ENCODE measurements around the gene YARS2. TPM values are rescaled to one million over a fixed set of nuclear protein-coding genes. Genes with fewer than 3 reads are reported as not detected.

YARS2 gene
- total RNA-seq, 1 donor from 2014 or later: 29.2 TPM

- Histone ChIP-seq H3K36me3 (ENCODE audit: control insufficient read depth, insufficient read depth, low read length) (peaks cover 5% of the 10 kb centered on the region), H3K4me3 (ENCODE audit: low read depth, low read length) (no peak overlapping the region), H3K27me3 (ENCODE audit: control insufficient read depth, insufficient read depth, low read length) (no peaks in the 10 kb centered on the region)
- DNase-seq (ENCODE audit: low read depth) (no peak), FAIRE-seq (no peak)
- TF ChIP-seq, protein P1, sequence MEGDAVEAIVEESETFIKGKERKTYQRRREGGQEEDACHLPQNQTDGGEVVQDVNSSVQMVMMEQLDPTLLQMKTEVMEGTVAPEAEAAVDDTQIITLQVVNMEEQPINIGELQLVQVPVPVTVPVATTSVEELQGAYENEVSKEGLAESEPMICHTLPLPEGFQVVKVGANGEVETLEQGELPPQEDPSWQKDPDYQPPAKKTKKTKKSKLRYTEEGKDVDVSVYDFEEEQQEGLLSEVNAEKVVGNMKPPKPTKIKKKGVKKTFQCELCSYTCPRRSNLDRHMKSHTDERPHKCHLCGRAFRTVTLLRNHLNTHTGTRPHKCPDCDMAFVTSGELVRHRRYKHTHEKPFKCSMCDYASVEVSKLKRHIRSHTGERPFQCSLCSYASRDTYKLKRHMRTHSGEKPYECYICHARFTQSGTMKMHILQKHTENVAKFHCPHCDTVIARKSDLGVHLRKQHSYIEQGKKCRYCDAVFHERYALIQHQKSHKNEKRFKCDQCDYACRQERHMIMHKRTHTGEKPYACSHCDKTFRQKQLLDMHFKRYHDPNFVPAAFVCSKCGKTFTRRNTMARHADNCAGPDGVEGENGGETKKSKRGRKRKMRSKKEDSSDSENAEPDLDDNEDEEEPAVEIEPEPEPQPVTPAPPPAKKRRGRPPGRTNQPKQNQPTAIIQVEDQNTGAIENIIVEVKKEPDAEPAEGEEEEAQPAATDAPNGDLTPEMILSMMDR (IDR thresholded peaks at IDR 0.05; ENCODE audit: insufficient read depth, low read length, severe bottlenecking): no peak
Observed at GRCh38 chr12:32789446-32789845, 33.7 kb upstream of the YARS2 start.

GRCh38 chr12:32788405-32788804 lies 32.7 kb upstream of the YARS2 start:
- Histone ChIP-seq H3K36me3 (ENCODE audit: control insufficient read depth, insufficient read depth, low read length) (peaks cover 5% of the 10 kb centered on the region), H3K4me3 (ENCODE audit: low read depth, low read length) (no peak overlapping the region), H3K27me3 (ENCODE audit: control insufficient read depth, insufficient read depth, low read length) (no peaks in the 10 kb centered on the region)
- FAIRE-seq: no peak
- no peak for DNase-seq (ENCODE audit: low read depth)
- TF ChIP-seq, protein P1 (IDR thresholded peaks at IDR 0.05; ENCODE audit: insufficient read depth, low read length, severe bottlenecking): no peak

- TF ChIP-seq, protein P1 (IDR thresholded peaks at IDR 0.05; ENCODE audit: insufficient read depth, low read length, severe bottlenecking): no peak
- Histone ChIP-seq H3K36me3 (ENCODE audit: control insufficient read depth, insufficient read depth, low read length) (no peaks in the 10 kb centered on the region), H3K27me3 (ENCODE audit: control insufficient read depth, insufficient read depth, low read length) (no peaks in the 10 kb centered on the region), H3K4me3 (ENCODE audit: low read depth, low read length) (no peak overlapping the region)
- FAIRE-seq (no peak), DNase-seq (ENCODE audit: low read depth) (no peak)
Observed at GRCh38 chr12:32785557-32785956, 29.9 kb upstream of the YARS2 start.

DNA sequence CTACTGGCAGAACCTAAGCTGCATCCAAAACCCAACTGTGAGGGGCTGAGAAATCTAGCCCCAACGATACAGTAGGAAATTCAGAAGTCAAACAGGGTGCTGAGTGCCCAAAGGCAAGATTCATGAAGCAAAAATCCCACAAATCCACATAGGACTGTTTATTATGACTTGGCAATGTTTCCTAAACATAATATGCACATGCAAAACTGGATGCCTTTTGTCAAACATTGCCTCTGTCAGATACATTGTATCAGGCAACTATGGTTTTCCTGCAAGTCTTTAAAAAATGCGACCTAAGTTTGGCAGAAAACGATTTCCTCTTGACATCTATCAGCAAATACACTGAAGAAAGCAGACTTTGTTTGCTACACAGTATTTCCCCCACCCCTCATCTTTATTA lies 27.3 kb upstream of the YARS2 start:
- FAIRE-seq (no peak), DNase-seq (ENCODE audit: low read depth) (no peak)
- Histone ChIP-seq H3K36me3 (ENCODE audit: control insufficient read depth, insufficient read depth, low read length) (no peaks in the 10 kb centered on the region), H3K27me3 (ENCODE audit: control insufficient read depth, insufficient read depth, low read length) (no peaks in the 10 kb centered on the region), H3K4me3 (ENCODE audit: low read depth, low read length) (no peak overlapping the region)
- TF ChIP-seq, protein P1 (IDR thresholded peaks at IDR 0.05; ENCODE audit: insufficient read depth, low read length, severe bottlenecking): no peak

DNA sequence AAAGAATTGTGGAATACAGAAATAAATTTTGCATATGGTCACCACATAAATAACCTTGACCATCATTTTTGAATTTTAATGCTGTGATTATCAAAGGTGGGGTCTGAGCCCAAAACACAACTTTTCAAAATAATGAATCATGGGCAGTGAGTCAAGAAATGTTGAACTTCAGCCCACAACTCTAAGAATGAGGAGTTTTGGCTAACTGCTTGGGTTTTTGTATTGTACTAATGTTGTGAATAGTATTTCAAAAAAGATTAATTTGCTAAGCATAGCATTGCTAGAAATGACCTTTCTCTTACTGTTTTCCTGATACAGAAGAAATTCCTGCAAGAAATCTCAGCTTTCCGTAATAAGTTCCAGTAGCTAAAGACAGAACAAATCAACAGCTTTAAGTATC lies 24.4 kb upstream of the YARS2 start:
- no peaks in the 10 kb centered on the region for H3K27me3 ChIP-seq (ENCODE audit: control insufficient read depth, insufficient read depth, low read length)
- FAIRE-seq (no peak), DNase-seq (ENCODE audit: low read depth) (no peak)
- no peaks in the 10 kb centered on the region for H3K36me3 ChIP-seq (ENCODE audit: control insufficient read depth, insufficient read depth, low read length)
- no peak overlapping the region for H3K4me3 ChIP-seq (ENCODE audit: low read depth, low read length)
- TF ChIP-seq, protein P1 (IDR thresholded peaks at IDR 0.05; ENCODE audit: insufficient read depth, low read length, severe bottlenecking): no peak

- FAIRE-seq (no peak), DNase-seq (ENCODE audit: low read depth) (no peak)
- no peaks in the 10 kb centered on the region for H3K27me3 ChIP-seq (ENCODE audit: control insufficient read depth, insufficient read depth, low read length)
- no peak overlapping the region for H3K4me3 ChIP-seq (ENCODE audit: low read depth, low read length)
- no peaks in the 10 kb centered on the region for H3K36me3 ChIP-seq (ENCODE audit: control insufficient read depth, insufficient read depth, low read length)
- TF ChIP-seq, protein P1 (IDR thresholded peaks at IDR 0.05; ENCODE audit: insufficient read depth, low read length, severe bottlenecking): no peak
Observed at GRCh38 chr12:32777691-32778175, 22.0 kb upstream of the YARS2 start.

Data from bronchial epithelial cell (primary cell).